Liver (tissue), 3 donors: ENCODE measurements around the gene XAB2.

Experiments
- CTCF ChIP-seq: fragments of 150-350 bp; IDR thresholded peaks from 2 replicates; pipeline ENCODE4 v1.5.1; 2017; ENCODE audit warnings: improper control_type of control experiment, low read depth, low read length; ENCODE audit not compliant: missing input control
- HNF4G ChIP-seq: IDR thresholded peaks from 2 replicates; pipeline ENCODE4 v1.6.1; 2016; ENCODE audit warnings: antibody characterized with exemption
- JUND ChIP-seq, 2 donors: IDR thresholded peaks; 2 replicates each; pipeline ENCODE4 v1.6.1; 2016; ENCODE audit warnings: antibody characterized with exemption in 2 of 2
- RAD21 ChIP-seq, 2 donors: IDR thresholded peaks; 2 replicates each; pipeline ENCODE4 v1.6.1; 2016; ENCODE audit warnings: antibody characterized with exemption in 2 of 2, mild to moderate bottlenecking in 2 of 2
- REST ChIP-seq: IDR thresholded peaks from 2 replicates; pipeline ENCODE4 v1.6.1; 2016; ENCODE audit warnings: antibody characterized with exemption, mild to moderate bottlenecking
- RXRA ChIP-seq, 2 donors: IDR thresholded peaks; 2 replicates each; pipeline ENCODE4 v1.6.1; 2017 to 2018; ENCODE audit warnings: antibody characterized with exemption in 2 of 2, mild to moderate bottlenecking in 1 of 2
- YY1 ChIP-seq: IDR thresholded peaks from 2 replicates; pipeline ENCODE4 v1.6.1; 2016; ENCODE audit warnings: antibody characterized with exemption, mild to moderate bottlenecking
- ZBTB33 ChIP-seq: IDR thresholded peaks from 2 replicates; pipeline ENCODE4 v1.6.1; 2016; ENCODE audit warnings: antibody characterized with exemption
- donor health status: healthy.
- donor health status: healthy.

GRCh38 chr19:7607874-7608560 is 21.3 kb downstream of the XAB2 start:
- TF ChIP-seq CTCF (no peak), RAD21 (IDR thresholded peaks at IDR 0.05) (no peak), RXRA (IDR thresholded peaks at IDR 0.05) (no peak), REST (no peak), JUND (IDR thresholded peaks at IDR 0.05) (no peak), ZBTB33 (no peak), HNF4G (no peak), YY1 (no peak)
